HL-60/S4 (cell line): ENCODE measurements around the gene TSPEAR.

Experiments
- in situ Hi-C: fragments of 300-500 bp; cut with MboI; formaldehyde crosslinking; loops from 2 replicates; pipeline ENCODE4 v1.14.3; 2022; ENCODE audit warnings: low sequenced_read_pairs

The TSPEAR gene

DNA sequence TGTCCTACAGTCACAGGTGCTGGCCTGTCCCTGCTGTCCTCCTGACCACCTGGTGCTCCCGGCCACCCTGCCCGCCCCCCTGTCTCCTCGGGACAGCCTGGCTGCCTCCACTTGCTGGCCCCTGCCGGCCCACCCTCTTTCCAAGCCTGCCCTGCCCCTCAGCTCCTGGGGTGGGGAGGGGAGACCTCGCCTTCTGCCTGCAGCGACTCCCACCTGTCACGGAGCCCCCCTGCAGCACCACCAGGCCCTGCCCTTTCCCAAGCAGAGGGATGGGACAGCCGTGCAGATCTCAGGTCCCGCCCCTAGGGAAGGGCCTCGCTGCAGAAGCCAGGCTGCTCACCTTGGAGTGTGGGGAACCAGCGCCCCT lies 248.6 kb downstream of the TSPEAR start:
- in situ Hi-C loops, result no loop called here

DNA sequence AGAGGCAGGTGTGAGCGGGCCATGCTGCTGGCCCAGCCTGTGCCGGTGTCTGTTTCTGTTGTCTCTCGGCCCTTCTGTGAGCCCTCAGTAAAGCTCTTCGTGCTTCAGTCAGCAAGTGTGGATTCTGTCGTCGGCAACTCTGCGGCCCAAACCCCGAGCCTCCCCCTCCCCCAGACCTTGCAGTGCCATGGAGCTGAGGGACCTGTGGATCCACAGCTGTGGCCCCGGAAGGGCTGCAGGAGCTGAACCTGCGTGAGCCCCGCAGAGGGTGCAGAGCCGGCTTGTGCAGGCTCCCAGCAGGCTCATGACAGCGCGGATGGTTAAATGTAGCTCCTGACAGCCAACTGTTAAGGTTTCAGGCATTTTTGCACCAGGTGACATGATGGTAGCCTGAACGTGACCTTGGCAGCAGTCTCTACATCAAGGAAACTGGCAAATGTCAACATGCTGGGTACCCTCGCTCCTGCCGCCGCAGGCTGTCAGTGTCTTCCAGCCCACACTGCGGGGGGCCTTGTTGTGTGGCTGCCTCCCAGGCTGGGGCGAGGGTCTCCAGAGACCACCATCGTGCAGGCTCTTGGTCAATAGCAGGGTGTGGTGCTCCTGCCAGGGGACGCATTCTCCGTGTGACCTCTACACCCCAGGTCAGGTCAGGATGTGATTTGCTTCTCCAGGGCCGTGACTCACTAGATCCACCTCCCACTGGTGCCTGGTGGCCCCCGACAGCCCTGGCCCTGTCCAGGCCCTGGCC lies 249.1 kb downstream of the TSPEAR start:
- in situ Hi-C loops, result no loop called here

DNA sequence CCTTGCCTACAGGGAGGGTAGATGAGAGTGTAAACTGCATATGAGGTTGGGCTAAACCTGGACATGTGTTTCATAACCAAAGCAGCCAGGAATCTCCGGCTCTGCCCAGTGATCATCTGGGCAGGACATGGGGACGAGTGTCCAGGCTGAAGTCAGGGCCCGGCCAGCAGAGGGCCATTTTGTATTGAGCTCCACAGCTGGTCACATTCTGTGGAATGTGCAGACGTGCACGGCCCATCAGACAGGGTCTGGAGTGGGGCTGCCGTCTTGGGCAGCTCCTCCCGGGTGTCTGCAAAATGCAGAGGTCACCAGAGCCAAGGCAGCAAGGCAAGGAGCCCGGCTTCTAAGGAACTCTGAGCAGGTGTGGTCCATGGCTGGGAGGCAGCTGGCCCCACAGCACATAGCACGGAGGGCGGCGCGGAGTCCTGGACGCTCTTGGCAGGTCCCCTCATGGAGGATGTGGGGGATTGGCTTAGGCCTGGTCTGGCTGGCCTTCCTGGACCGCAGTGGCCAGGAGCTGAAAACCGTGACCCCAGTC lies 249.8 kb downstream of the TSPEAR start:
- in situ Hi-C loops, result no loop called here

DNA sequence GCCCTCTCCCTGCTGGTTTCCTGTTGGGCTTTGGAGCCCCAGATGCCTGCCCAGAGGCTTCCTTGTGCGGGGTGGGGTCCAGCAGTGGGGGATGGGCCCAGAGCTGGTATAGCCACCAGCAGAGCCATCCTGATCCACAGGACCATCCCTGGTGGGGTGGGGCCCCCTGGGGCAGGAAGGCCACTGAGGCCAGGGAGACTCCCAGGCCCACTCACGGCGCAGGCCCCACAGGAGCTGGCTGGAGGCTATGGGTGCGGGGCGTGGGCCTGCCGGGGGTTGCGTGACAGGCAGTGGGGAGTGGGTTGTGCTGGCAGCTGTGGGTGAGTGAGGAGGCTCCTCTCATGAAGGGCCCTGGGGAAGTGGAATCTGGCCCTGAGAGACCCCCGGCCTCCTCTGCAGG lies 250.4 kb downstream of the TSPEAR start:
- in situ Hi-C loops, result no loop called here

DNA sequence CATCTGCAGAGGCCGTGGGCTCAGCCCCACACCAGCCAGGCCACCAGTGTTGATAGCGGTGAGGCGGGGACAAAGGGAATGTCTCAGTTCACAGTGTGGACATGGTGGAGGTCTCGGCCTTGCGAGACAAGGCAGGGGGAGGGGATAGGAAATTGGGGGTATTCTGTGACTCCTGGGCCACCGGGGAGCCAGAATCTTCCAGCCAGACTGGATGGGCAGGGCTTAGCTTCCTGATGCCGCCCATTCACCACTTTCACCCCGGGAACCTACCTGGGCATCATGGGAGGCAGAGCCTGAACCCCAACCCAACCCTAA lies 251.0 kb downstream of the TSPEAR start:
- in situ Hi-C loops, result no loop called here

DNA sequence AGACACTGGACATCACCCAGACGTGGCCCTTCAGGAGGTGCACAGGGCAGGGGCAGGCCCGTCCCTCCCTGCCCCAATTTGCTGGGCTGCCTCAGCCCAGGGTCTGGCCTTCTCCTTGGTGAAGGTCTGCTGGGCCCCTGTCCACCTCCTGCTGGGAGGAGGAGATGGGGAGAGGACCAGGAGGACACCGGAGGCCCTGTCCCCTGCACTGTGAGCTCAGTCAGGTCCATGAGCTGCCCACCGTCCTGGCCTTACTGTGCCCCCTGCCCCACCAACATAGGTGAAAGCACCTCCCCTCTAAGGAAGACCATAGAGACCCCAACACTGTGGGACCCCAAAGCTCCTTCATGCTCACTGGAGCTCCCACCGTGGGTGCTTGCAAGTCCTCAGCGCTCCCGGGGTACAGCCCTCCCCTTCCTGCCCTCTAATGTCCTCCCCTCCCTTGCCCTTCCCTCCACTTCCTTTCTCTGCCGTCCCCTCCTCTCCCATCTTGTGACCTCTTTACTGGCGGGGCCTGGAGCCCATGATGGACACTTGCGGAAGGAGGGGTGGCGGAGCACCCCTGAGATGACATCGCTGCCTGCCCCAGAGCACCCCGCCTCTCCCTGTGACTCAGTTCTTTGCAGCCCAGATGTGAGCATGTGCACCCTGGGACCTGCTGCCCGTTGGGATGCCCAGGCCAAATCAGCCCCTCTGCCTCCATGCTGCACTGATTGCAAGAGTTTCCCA lies 251.5 kb downstream of the TSPEAR start:
- in situ Hi-C loops, result no loop called here

DNA sequence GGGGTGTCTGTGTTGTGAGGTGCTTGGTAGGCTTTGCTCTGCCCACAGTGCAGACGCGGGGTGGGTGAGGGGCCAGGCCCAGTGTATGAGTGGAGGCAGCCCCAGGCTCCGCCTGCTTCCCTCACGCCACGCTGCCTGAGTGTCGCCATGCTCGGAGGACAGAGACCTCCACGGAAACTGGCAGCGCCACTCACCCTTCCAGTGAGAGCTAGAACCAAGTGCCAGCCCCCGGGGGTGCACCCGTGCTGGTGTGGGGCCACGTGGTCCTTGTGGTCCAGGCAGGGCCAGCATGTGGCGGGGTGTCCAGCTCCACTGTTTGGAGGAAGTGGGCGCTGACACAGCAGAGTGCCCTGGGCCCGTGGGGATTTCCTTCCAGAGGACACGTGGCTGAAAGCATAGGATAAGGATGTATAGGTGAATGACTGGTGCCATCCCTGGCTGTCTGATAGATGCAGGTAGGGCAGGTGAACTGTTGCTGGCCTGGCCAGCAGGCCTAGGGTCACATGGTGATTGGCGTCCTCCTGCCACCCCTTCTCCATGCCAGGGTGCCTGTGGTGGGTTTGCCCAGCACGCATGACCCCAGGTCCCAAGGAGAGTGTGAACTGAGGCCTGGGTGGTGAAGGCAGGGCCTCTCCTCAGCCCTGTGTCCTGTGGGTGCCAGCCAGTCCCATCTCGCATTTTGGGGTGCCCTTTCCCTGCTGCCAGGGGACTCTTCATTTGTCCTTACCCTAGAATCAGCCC lies 252.2 kb downstream of the TSPEAR start:
- in situ Hi-C loops, result no loop called here

DNA sequence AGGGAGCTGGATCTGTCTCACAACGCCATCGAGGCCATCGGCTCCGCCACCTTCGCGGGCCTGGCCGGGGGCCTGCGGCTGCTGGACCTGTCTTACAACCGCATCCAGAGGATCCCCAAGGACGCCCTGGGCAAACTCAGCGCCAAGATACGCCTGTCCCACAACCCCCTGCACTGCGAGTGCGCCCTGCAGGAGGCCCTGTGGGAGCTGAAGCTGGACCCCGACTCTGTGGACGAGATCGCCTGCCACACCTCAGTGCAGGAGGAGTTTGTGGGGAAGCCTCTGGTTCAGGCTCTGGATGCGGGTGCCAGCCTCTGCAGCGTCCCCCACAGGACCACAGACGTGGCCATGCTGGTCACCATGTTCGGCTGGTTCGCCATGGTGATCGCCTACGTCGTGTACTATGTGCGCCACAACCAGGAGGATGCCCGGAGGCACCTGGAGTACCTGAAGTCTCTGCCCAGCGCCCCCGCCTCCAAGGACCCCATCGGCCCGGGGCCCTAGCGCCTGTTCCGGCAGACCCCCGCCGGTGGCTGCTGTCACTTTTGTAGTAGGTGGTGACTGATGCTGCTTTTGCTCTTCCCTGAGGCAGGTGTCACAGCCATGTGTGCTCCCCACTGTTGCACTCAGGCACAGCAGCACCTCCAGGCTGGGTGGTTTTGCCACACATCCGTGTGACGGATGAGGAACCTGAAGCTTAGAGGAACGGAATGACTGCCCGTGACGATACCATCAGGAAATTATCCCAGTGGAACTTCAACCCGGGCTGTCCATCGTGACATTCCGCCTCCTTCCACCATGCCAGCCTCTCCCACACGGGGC lies 254.2 kb downstream of the TSPEAR start:
- in situ Hi-C loops, result no loop called here

DNA sequence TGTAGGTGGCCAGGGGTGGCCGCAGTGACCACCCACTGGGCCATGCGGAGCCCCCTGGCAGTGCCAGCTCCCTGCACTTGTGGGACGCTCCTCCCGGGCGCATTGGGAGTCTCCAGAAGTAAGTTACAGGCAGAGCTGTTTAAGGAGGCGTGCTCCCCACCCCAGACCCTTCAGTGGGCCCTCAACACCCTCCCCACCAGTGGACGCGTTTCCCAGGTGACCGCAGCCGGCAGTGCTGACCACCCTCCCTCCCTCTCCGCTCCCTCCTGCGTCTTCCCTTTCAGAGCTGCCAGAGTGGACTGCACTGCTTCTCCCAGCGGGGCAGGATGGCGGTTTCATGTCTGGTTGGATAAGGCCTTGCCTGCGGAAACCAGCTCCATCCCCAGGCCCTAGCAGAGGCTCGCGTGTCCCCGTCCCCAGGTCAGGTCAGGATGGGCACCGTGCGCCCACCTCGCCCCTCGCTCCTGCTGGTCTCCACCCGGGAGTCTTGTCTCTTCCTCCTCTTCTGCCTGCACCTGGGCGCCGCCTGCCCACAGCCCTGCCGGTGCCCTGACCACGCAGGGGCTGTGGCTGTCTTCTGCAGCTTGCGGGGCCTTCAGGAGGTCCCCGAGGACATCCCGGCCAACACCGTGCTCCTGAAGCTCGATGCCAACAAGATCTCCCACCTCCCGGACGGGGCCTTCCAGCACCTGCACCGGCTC lies 255.0 kb downstream of the TSPEAR start:
- in situ Hi-C loops, result no loop called here

DNA sequence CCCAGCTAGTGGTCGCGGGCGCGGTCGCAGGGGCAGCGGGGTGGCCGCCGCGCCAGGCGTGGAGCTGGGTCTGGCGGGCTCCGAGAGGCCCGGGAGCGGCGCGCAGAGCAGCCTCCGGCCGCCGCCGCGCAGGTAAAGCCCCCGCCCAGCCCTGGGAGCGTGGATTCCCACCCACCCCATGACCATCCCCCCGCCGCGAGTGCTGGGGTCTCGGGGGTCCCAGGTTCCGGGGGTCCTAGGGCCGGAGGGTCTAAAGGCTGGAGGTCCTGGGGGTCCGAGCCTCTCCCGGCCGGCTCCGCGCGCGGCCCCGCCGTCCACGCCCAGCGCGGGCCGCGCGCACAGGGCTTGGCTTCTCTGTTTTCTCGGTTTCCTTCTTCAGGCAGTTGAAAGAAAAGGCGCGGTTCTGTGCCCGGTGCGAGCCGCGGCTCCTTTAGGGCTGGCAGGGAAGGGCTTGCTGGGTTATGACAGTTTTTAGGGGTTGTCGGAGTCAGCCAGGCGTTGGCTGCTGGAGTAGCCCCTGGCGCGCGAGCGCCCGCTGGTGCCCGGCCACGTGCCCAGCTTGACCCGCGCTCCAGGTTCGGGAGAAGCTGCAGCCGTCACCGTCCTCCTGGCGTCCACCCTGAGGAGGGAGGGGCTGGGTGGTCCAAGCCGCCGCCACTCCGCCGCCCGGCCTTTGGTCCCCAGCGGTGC lies 255.7 kb downstream of the TSPEAR start:
- in situ Hi-C loops, result no loop called here

DNA sequence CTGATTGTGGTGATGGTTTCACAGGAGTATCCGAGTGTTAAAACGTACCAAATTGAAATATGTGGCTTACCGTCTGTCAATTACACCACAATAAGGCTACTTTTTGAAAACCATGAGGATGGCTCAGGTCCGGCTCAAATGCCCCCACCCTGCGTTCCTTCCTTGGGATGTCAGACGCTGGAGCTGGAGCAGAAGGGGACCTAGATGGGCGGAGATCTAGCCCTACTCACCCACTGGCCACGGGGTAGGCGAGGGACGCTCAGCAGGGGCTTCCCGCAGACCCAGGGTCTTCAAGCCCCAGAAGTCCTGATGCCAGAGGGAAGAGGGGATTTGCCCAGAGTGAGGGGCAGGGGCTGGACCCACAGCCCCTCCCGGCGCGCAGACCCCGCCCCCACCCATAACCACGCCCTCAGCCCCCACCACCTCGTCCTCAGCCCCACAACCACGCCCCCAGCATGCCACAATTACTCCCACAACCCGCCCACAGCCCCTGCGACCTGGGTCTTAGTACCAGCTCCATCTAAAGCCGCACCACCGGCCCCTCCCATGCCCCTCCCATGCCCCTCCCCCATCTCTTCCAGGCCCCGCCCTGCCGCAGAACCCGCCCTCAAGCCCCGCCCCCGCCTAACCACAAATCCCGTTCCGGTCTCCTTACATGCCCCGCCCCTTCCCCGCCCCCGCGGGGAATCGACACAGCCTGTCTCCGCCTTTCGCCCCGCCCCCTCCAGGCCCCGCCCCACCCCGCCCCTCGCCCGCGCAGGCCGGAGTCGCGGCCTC lies 256.4 kb downstream of the TSPEAR start, which contains the start of gene LRRC3:
Gene LRRC3 (plus strand): TSS at position 764 of the 777 bp plus-strand sequence. CDS start 1,135 bp downstream, outside the sequence.
- in situ Hi-C loops, result no loop called here

DNA sequence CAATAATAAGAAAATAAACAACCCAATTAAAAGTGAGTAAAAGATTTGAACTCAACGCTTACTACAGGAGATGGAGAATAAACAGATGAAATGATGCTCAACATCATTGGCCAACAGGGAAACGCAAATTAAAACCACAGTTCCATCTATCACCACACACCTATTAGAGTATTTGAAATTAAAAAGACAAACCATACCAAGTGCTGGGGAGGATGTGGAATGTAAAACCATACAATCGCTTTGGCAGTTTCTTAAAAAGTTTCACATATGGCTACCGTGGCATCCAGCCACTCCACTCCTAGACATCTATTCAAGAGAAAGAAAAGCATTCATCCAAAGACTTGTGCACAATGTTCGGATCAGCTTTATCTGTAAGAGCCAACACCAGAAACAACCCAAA lies 257.3 kb downstream of the TSPEAR start:
- in situ Hi-C loops, result no loop called here

DNA sequence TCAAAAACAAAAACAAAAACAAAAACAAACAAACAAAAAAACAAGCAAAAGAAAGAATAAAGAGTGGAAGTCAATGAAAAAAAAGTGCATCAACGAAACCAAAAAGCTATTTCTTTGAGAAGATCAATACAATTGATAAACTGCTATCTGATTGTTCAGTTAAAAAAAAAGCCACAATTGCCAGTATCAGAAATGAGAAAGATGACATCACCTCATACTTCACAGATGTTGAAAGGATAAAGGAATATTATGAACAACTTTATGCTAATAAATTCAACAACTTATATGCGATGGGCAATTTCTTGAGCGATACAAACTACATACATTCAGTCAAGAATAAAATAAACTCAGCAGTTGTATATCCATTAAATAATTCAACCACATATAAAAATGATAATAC lies 258.3 kb downstream of the TSPEAR start:
- in situ Hi-C loops, result no loop called here

DNA sequence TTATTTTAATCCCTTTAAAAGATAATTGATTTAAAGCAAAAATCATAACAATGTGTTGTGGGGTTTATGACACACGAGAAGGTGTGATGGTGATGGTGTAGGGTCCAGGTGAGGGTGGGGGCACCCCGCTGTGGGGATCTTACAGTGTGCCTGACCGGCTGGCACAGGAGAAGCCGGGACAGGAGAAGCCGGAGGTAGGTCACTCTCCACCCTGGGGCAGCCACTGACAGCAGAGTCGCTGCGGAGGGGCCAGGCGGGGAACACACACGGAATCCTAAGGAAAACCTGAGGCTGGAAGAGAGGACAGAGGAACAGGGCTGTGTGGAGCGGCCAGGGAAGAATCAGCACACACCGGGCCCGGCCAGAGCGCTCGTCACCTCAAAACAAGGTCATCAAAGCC lies 260.4 kb downstream of the TSPEAR start:
- in situ Hi-C loops, result no loop called here

DNA sequence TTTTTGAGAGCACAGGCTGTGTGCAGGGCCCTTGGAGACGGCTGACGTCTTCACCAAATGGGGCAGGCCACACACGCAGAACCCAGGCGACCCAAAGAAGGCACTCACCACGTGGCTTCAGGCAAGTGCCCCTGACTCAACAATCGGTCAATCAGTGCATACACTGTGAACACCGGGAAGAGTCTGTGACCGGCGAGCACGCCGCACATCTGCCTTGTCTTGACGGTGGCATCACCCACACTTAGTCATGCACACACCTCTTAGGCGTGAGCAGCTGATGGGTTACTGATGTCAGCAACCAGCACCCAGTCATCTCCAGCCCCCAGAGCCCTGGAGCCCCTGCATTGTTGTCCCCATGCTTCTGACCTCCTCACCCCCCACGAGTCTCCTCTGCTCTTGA lies 261.0 kb downstream of the TSPEAR start:
- in situ Hi-C loops, result no loop called here

DNA sequence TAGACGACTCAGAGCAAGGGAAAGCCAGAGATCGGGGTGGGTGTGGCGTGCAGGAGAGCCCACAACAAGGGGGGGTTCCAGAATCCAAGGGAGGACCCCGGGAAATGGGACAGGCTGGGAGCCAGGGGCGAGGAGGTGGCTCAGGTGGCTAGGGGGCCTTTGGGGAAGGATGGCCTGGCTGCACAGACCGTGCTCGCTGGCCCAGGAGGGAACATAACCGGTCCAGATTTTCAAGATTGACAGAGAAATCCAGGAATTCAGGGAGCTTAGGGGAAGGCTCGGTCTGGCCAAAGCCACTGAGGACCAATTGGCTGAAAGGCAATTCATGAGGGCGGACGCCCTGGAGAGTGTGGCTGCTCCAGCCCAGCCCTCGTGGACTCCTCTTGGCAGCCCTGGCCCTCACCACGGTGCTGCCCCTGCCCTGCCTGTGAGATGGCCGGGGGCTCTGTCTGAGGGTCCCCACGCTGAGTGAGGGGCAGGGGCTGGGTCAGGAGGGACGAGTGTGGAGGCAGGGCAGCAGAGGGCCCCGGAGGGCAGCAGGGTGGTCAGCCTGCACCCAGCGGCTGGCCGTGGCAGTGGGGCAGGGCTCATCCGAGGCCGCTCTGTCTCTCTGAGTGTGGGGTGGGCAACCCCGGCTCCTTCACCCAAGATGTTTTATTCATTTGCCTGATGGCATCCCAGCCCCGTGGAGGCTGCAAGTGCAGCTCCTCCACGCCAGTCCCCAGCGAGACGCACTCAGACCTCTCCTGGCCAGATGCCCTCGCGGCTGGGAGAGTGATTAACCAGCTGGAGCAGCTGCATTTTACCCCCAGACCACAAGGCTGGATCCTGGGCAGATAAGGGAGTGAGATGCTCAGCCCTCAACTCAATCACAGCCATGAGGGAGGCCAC lies 261.7 kb downstream of the TSPEAR start:
- in situ Hi-C loops, result no loop called here

DNA sequence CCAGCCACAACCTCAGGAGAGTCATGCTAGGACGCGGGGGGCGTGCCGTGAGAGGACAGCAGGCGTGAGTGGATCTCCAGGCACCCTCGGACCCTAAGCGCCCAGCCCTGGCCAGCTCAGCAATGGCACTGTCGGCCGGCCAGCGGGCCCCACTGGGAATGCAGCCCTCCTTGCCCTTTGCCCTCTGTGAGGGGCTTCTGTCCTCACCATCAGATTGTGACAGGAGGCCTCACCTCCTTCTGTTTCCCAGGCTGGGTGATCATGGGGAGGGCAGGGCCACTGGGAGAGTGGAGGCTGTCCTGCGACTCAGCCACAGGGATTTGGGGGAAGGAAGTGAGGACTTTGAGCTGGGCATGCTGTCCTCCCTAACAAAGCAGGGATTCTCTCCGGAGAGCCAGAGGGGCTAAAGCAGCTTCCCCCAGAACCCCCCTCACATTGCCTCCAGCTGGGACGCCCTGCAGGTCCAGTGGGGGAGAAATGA lies 262.7 kb downstream of the TSPEAR start:
- in situ Hi-C loops, result no loop called here
